ENCODE measurements around the gene C11orf42.

The C11orf42 gene, protein sequence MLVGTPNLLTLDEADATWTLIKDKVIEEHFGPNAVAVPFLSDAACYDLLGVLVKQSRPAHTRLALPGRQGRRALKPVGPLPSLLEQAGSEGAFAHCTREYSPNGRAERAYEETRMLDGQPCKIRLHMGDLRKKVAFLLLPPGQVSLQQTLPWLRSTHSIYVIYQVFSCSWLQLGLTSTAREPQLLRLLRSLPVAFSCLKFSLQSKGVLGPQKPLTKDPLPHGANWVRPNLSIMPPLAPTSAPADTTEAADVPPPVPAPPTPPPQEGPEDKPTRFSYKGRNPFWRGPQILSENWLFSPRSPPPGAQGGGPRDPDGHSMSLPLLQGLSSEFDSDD

DNA sequence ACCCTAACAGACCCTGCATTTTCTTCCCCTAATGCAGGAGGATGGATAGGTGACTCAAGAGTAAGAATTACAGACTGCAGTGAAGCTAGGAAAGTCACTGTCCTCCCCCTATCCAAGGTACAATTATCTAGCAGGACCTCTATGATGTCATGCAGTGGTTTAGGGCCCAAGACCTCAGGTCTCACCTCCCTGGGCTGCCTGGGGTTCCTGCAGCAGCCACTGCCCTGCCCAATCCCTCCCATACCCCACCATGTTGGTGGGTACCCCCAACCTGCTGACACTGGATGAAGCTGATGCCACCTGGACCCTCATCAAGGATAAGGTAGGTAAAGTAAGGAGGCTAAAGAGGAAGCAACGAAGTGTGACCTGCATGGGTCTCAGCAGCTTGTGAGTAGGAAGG lies at the start of gene C11orf42:
Gene C11orf42 (plus strand): TSS at position 192 of the 400 bp plus-strand sequence. CDS start 59 bp downstream, at position 251.
- H3K27ac ChIP-seq, result no peak within 1 kb of the TSS
- TF ChIP-seq, protein P1, sequence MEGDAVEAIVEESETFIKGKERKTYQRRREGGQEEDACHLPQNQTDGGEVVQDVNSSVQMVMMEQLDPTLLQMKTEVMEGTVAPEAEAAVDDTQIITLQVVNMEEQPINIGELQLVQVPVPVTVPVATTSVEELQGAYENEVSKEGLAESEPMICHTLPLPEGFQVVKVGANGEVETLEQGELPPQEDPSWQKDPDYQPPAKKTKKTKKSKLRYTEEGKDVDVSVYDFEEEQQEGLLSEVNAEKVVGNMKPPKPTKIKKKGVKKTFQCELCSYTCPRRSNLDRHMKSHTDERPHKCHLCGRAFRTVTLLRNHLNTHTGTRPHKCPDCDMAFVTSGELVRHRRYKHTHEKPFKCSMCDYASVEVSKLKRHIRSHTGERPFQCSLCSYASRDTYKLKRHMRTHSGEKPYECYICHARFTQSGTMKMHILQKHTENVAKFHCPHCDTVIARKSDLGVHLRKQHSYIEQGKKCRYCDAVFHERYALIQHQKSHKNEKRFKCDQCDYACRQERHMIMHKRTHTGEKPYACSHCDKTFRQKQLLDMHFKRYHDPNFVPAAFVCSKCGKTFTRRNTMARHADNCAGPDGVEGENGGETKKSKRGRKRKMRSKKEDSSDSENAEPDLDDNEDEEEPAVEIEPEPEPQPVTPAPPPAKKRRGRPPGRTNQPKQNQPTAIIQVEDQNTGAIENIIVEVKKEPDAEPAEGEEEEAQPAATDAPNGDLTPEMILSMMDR (IDR thresholded peaks at IDR 0.05), result no peak

DNA sequence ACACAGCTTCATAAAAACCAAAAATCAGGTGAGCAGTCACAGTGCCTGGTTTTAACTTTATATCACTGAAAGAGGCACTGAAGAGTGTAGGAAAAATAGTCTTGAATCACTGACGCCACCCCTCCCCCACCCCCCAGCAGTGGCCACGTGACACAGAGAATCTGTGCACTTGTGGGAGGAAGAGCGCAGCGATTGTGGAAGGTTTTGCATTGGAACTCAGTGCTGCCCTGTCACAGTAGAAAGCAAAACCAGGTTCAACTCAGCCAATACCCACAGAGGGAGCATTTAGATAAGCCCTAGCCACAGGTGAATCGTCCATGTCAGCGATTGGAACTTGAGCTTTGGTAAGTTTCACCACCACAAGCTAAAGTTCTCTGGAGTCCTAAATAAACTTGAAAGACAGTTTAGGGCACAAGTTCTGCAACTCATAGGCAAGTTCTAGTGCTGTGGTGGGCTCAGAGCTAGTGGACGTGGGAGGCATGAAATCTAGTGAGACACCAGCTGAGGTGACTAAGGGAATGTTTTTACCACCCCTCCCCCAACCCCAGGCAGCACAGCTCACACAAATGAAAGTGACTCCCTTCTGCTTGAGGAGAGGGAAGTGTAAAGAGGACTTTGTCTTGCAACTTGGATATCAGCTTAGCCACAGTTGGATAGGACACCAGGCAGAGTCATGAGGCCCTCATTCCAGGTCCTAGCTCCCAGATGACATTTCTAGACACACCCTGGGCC lies 48.6 kb upstream of the C11orf42 start:
- no peak overlapping the region for H3K27ac ChIP-seq
- TF ChIP-seq, protein P1 (IDR thresholded peaks at IDR 0.05), result no peak
- no peak for DNase-seq (ENCODE audit: low spot score)
- H3K4me3 ChIP-seq, result no peak overlapping the region

More for the DNA sequence above, at the start of gene C11orf42:
- DNase-seq (ENCODE audit: low spot score), result no peak
- H3K4me3 ChIP-seq, result no peak within 1 kb of the TSS

DNA sequence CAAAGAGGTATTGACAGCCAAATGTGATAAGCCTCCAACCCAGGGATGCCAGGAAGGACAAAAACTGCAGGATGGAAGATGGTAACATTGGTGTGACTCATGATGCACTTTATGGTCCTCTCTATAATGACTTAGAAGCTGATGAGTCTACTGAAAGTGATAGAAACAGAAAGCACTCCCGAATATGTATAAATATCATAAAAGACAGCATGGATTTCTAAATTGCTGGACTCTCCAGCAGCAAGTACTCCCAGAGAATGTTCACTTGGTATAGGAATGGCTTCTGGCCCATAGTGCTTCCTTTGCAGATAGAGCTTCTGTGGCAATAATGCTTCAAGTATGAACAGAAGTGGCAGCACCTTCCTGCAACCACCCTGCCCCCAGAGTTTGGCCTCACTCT lies 35.1 kb upstream of the C11orf42 start, which contains the start of gene OR52B2:
Gene OR52B2 (minus strand): TSS at position 101 of the 400 bp plus-strand sequence. CDS start 0 bp downstream, at position 101.
- Histone ChIP-seq H3K27ac (no peak within 1 kb of the TSS), H3K4me3 (no peak within 1 kb of the TSS)
- TF ChIP-seq, protein P1 (IDR thresholded peaks at IDR 0.05), result no peak
- no peak for DNase-seq (ENCODE audit: low spot score)

DNA sequence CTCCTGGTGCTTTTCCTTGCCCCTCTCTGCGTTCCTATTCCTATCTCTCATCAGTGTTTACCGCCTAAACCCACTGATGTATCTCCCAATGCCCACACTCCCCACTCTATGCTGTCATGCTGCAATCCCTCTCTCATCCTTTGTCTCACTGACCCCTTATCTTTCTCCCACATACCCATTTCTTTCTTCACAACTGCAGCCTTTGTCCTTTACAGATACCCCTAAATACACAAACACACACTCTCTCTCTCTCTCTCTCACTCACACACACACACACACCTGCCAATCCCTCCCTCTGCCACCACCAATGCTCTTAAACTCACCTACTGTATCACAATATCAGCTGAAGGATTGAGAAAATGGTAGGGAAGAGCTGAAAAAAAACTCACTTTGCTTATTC lies 29.9 kb upstream of the C11orf42 start:
- Histone ChIP-seq H3K4me3 (no peak overlapping the region), H3K27ac (no peak overlapping the region)
- no peak for DNase-seq (ENCODE audit: low spot score)
- TF ChIP-seq, protein P1 (IDR thresholded peaks at IDR 0.05), result no peak

DNA sequence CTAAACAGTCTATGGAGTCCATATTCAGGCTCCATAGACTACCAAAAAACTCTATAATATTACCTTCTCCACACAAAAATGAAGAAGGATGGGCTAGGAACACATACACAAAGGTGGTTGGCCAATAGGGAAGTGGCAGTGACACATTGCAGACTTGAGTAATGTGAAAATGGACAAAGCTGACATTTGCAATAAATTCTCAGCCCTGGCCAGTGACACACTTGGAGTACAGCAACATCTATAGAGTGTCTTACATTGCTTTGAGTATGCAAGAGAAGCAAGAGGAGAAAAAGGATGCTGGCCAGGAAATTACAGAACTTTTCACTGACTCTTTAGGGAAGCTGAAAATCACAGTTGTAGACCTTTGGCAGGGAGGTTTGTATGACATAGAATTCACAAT lies 13.6 kb upstream of the C11orf42 start:
- DNase-seq (ENCODE audit: low spot score), result no peak
- TF ChIP-seq, protein P1 (IDR thresholded peaks at IDR 0.05), result no peak
- no peak overlapping the region for H3K4me3 ChIP-seq
- no peak overlapping the region for H3K27ac ChIP-seq

DNA sequence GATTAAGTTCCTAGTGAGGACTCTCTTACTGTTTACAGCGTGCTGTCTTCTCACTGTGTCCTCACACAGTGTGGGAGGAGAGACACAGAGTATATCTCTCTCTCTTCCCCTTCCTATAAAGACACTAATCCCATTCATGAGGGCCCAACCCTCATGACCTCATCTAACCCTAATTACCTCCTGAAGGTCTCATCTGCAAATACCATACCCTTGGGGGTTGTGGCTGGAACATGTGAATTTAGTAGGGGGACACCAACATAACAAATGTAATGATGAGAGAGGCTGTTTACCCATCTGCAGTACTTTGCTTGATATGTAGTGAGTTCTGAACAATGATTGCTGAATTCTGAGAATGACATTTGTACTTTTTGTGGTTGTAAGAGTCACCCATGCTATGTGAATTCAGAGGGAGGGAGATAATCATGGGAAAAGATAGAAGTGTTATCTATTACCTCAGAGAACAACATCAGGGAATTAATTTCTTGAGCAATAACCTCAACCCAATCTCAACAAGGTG lies 11.2 kb upstream of the C11orf42 start:
- no peak overlapping the region for H3K4me3 ChIP-seq
- TF ChIP-seq, protein P1 (IDR thresholded peaks at IDR 0.05), result no peak
- DNase-seq (ENCODE audit: low spot score), result no peak
- H3K27ac ChIP-seq, result no peak overlapping the region
